Measurements from ENCODE around the gene GPR3. TPM values are rescaled to one million over a fixed set of nuclear protein-coding genes. Genes with fewer than 3 reads are reported as not detected.

The GPR3 gene
- polyA plus RNA-seq, 1 experiment: 1.3 TPM

DNA sequence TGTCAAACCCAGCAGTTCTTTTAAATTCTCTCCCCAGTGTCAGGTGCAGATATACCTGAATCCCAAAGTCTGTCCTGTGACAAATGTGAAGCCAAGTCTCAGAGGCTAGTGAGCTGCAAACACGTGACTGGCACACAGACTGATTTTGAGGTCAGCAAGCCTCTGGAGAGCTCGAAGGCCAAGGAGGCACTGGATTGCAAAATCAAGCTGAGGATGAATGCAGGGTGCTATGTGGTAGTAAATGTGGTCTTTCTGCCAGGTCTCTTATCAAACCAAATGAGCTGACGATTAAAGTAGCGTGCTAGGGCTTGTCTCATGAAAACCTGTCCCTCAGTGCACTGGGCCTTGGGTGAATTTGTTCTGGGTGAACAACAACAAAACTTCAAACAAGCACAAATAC lies 20.6 kb downstream of the GPR3 start:
- no peak for TF ChIP-seq CTCF (IDR thresholded peaks at IDR 0.05; ENCODE audit: low read depth, low read length)
- Histone ChIP-seq H3K9me3 (ENCODE audit: control insufficient read depth, insufficient read depth, low read length) (no peaks in the 10 kb centered on the region), H3K4me3 (ENCODE audit: low read depth, low read length) (no peak overlapping the region), H3K27me3 (ENCODE audit: control insufficient read depth, insufficient read depth, low read length) (no peaks in the 10 kb centered on the region), H3K27ac (ENCODE audit: low read depth, low read length) (no peak overlapping the region)
- CTCF ChIA-PET: interaction anchor here (0.6 to 2.0 kb wide), 7 partner anchors 9 to 250 kb away, joined by 3 to 7 read pairs (median 4); no protein-coding TSS in a partner anchor
- DNase-seq (ENCODE audit: low read depth, low spot score): no peak
- POLR2A ChIA-PET: no interaction called here

GRCh38 chr1:27414091-27414490 lies 21.7 kb downstream of the GPR3 start:
- TF ChIP-seq CTCF (IDR thresholded peaks at IDR 0.05; ENCODE audit: low read depth, low read length): no peak
- Histone ChIP-seq H3K27me3 (ENCODE audit: control insufficient read depth, insufficient read depth, low read length) (no peaks in the 10 kb centered on the region), H3K27ac (ENCODE audit: low read depth, low read length) (no peak overlapping the region), H3K9me3 (ENCODE audit: control insufficient read depth, insufficient read depth, low read length) (no peaks in the 10 kb centered on the region), H3K4me3 (ENCODE audit: low read depth, low read length) (no peak overlapping the region)
- DNase-seq (ENCODE audit: low read depth, low spot score): no peak
- ChIA-PET POLR2A (no interaction called here), CTCF (interaction anchor here (0.8 to 2.0 kb wide), 5 partner anchors 19 to 249 kb away, joined by 3 to 7 read pairs (median 4); no protein-coding TSS in a partner anchor)

GRCh38 chr1:27416387-27417111 lies 24.1 kb downstream of the GPR3 start:
- Histone ChIP-seq H3K27me3 (ENCODE audit: control insufficient read depth, insufficient read depth, low read length) (no peaks in the 10 kb centered on the region), H3K27ac (ENCODE audit: low read depth, low read length) (no peak overlapping the region), H3K9me3 (ENCODE audit: control insufficient read depth, insufficient read depth, low read length) (no peaks in the 10 kb centered on the region), H3K4me3 (ENCODE audit: low read depth, low read length) (no peak overlapping the region)
- DNase-seq (ENCODE audit: low read depth, low spot score): no peak
- POLR2A ChIA-PET: no interaction called here
- TF ChIP-seq CTCF (IDR thresholded peaks at IDR 0.05; ENCODE audit: low read depth, low read length): peak; percentile 76
- CTCF ChIA-PET: interaction anchor here (0.5 to 3.0 kb wide), 30 partner anchors 11 to 579 kb away, joined by 3 to 54 read pairs (median 4); partner anchors contain the start of gene AHDC1

DNA sequence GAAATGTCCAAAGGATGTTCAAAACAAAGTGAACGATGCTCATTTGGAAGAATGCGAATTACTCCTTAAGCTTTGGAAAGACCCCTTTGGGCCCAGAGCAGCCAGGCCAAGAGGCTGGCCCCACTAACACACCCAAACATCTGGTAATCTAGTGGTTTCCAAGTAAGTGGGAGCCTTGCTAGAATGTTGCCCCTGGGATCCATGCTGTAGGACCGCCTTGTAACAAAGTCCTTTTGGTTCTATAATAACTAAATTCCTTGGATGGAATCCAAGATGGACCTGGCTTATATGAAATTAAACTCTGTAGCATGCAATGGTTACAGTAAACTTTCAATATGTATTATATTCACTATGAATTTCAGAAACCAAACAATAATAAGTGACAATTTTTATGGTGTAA lies 25.3 kb downstream of the GPR3 start:
- Histone ChIP-seq H3K27ac (ENCODE audit: low read depth, low read length) (no peak overlapping the region), H3K9me3 (ENCODE audit: control insufficient read depth, insufficient read depth, low read length) (no peaks in the 10 kb centered on the region), H3K27me3 (ENCODE audit: control insufficient read depth, insufficient read depth, low read length) (no peaks in the 10 kb centered on the region), H3K4me3 (ENCODE audit: low read depth, low read length) (no peak overlapping the region)
- DNase-seq (ENCODE audit: low read depth, low spot score): no peak
- ChIA-PET POLR2A (no interaction called here), CTCF (interaction anchor here (1.0 to 2.4 kb wide), 4 partner anchors 22 to 189 kb away, joined by 3 to 10 read pairs (median 4); no protein-coding TSS in a partner anchor)
- TF ChIP-seq CTCF (IDR thresholded peaks at IDR 0.05; ENCODE audit: low read depth, low read length): no peak
